DMS79 (cell line): ENCODE results near the gene EMC7.
"Not testable (repeated sequence)": the region's sequence is repeated elsewhere in the genome, so short reads cannot be mapped to it uniquely, and the experiment has no call there.

Experiments
- DNase-seq: peaks from one replicate; lab custom pipeline; 2025; lab: John Stamatoyannopoulos, UW

EMC7 gene

DNA sequence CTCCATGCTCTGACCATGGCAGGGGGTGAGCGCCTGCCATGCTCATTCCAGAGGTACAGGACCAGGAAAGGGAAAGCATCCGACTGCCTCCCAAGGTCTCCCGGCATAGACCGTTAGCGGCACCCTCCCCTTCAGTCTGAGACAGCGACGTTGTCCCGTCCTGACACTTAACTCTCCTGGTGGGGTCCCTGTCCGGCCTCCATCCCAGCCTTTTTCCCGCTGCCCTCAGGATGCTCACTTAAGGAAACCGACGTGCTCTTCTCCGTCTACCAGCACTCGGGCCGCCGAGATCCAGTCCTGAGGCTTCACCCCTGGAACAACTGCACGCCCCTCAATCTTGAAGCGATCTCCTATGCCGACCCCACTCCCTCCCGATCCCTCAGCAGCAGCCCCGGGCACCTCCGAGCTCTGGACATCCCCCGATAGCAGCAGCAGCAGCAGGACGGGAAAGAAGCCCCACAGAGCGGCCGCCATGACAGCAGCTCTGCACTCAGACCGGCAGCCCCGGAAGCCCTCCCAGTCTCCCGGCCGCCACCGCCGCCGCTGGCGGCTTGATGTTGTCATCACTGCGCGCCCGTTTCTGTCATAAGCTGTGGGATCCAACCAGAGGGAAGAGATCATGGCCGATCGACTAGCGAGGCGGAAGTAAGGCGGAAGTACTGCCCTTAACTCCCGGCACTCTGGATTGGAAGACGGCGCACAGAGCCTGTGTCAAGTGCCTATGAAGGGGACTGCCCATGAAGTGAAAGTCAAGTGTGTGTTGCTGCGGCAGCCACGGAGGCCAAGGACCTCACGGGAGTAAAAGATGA is at the start of gene EMC7, which contains the start of gene PGBD4:
EMC7 (minus strand) TSS at position 497 of the 809 bp plus-strand sequence; CDS start at position 474, 23 bp downstream.
PGBD4 (plus strand) TSS at position 718 of the 809 bp plus-strand sequence. CDS start 449 bp downstream, outside the sequence.
- peak; percentile 91 for DNase-seq

DNA sequence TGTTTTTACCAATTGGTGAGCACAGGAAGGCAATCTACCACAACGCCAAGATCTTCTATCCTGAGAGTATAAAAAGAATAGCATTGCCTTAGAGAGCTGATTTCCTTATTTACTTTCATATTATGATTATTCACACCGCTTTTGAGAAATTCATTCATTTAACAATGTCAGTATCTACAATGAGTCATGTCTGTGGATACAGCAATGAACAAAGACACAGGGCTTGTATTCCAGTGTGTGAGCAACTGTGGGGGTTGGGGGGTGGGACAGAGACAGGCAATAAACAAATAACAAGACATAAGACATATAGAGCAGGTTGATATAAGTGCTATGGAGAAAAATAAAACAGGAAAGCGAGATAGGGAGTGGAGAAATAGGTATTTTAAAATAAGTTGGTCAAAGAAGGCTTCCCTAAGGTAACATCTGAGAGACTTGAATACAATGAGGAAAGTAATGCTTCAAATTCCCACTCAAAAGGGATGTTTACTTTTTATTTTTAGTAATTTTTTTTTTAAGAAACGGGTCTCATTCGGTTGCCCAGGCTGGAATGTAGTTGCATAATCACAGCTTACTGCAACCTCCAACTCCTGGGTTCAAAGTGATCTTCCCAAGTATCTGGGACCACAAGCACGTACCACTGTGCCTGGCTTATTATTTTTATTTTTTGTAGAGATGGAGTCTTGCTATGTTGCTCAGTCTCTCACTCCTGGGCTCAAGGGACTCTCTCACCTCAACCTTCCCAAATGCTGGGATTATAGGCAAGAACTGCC is 45.9 kb upstream of the EMC7 start:
- DNase-seq = no peak

DNA sequence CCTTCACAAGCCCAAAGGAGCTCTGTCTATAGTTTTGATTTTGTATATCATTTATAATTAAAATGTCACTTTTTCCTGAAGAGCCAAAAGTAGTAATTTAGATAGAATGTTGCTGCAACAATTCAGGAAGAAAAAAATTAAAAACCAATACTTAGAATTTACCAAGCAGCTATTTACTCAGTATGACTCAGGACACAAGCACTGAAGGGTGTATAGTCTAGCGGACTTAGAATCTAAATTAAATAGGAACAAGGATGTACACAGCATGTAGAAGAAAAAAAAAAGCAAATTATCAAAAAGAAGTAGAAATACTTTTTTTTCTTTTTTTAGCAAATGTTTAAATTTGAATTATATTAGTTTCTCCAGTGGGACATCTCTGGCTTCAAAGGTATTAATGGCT is 31.8 kb upstream of the EMC7 start:
- DNase-seq = no peak

DNA sequence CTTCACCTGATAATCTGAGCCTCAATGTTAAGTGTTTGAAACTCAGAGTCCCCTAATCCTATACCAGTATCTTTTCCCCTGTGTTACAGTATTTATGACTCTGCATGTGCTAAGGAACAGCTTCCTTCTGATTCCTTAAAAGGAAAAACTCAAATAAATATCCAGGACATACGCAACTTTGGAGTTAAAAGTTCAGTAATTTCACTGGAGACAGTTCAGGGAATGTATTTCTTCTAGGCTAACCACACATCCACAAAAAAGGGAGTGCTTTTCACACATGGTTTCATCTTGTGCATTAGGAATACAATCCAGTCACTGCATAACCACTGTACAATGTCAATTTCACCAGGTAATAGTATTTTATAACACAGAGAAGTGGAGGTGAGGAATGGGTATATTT is 31.2 kb upstream of the EMC7 start:
- no peak for DNase-seq

DNA sequence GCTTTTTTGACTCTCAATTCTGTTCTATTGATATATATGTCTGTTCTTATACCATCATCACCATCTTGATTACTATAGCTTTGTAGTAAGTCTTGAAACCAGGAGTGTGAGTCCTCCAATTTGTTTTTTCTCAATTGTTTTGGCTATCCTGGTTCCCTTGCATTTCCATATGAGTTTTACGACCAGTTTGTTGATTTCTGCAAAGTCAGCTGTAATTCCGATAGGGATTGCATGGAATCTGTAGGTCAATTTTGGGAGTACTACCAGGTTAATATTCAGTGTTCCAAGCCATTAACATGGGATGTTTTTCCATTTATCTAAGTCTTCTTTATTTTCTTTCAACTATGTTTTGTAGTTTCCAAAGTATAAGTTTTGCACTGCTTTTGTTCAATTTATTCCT is 27.2 kb upstream of the EMC7 start:
- DNase-seq = no peak

DNA sequence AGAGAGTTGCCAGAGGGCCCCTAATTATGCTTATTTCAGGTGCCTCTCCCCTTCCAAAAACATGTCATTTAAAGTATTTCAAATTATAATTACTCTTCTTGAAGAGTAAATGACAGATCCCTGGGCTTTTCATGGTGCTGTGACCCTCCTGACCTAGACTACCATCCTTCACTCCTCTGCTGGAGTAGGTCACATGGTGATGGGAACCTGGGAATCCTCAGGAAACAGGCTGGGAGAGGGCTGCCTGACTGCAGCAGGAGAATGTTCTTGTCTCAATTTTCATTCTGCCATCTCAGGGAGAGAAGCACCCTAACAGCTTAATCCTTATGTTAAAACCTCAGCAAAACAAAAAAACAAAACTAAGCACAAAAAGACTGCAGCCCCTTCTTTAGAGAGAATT is 24.9 kb upstream of the EMC7 start:
- no peak for DNase-seq

DNA sequence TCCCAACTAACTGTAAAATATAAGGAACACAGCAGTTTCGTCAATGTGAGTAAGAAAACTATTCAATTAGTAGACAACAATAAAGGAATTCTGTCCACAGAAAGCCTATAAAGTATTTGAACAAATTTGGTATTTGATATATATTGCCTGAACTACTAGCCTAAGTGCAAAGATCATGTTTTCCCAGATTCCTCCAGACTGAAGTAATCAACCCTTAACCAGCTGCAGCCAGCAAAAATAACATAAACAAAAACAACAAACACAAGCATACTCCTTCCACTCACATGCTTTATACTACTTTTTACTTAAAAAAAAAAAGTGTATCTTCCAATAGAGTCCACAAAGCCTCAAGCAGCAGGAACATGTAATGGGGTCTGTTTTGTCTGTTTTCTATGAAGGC is 24.3 kb upstream of the EMC7 start:
- DNase-seq = no peak

DNA sequence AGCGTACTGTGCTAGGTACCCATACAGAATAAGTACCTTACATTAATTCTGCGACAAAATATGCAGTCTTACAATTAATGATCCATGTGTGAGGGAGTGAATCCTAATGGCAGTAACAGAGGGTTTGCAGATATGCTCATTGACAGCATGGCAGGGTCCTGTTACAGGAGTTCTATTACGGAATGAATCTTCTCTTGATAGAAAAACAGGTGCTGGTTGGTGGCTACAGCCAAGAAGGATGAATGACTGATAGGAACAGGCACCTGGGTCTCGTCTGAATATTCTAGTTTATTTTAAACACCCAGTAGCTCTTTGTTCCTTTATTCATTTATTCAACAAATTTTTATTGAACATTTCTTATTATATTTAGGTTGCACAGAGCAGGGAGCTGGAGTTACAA is 23.0 kb upstream of the EMC7 start:
- no peak for DNase-seq

DNA sequence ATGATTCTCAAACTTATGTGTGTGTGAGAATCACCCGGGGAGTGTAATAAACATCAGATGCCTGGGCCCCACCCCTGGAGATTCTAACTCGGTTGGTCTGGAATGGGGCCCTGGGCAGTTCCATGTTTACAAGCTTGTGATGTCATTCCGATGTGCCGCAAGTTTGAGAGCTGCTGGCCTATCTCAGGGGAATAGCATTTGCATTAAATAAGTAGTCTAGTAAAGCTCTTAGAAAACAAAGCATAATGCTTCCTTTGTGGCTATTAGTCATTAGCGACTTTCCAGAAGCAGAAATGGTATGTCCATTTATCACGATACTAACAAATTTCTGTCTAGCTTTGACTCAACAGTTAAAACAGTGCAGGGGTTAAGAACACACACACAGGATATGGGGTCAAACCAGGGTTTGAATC is 21.1 kb upstream of the EMC7 start:
- no peak for DNase-seq

DNA sequence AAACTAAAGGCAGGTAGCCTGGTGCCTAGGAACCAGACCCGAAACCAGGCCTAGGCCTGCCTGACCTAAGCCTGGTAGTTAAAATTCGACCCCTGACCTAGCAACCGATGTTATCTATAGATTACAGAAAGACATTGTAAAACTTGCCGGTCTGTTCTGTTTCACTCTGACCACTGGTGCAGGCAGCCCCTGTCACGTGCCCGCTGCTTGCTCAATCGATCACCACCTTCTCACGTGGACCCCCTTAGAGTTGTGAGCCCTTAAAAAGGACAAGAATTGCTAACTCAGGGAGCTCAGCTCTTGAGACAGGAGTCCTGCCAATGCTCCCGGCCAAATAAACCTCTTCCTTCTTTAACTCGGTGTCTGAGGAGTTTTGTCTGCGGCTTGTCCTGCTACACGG is 20.1 kb upstream of the EMC7 start:
- not testable (repeated sequence) for DNase-seq

DNA sequence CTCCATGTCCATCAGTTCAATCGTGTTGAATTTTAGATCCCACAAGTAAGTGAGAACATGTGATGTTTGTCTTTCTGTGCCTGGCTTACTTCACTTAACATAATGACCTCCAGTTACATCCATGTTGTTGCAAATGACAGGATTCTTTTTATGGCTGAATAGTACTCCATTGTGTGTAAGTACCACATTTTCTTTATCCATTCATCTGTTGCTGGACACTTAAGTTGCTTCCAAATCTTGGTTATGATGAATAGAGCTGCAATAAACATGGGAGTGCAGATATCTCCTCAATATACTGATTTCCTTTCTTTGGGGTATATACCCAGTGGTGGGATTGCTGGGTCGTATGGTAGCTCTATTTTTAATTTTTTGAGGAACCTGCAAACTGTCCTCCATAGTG is 18.8 kb upstream of the EMC7 start:
- DNase-seq = not testable (repeated sequence)

DNA sequence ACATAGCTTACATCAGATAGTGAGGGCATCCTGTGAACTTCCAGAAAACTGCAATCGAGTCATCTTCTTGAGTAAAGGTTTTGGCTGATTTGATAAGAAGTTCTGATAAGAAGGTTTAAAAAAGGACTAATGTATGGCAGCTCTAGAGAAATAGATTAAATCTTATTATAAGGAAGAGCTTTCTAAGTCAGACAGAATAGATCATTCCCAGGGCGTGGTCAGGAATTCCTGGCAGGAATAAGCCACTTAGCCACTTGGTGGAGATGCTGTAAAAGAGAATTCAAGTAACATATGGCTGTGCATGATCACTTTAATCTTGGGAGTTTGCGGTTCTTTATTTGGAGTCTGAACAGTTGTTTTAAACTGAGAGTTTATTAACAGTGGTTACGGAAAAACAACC is 17.6 kb upstream of the EMC7 start:
- DNase-seq = no peak

DNA sequence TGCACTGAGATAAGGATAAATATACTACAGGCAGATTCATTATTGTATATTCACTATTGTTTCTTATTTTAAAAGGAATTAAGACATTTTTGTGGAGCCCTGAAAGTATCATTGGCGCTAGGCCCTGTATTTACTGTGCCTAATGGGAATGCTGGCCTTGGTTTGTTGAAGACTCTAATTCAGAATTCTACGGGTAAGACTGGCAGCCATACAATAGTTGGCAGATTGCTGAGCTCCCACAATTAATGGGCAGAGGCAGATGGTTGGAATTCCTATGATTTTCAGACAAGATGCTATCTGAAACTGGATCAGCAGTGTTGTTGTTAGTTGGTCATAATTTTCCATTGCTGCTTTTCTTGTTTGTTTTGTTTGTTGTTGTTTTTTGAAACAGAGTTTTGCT is 15.0 kb upstream of the EMC7 start:
- no peak for DNase-seq

DNA sequence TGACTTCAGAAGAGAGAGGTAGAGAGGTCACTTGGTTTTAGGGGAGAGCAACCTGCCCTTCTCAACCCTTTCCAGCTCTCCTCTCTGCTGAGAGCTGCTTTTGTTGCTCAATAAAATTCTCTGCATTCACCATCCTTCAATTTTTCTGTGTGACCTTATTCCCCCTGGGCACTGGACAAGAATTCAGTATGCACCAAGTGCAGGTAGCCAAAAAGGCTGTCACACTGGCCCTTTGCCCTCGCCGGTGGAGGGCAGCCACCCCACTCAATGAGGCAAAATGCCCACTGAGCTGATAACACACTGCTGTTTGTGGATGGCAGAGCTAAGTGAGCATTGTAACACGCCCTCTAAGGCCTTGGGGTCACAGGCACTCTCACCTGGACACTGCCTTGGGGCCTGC is 13.1 kb upstream of the EMC7 start:
- DNase-seq = no peak

DNA sequence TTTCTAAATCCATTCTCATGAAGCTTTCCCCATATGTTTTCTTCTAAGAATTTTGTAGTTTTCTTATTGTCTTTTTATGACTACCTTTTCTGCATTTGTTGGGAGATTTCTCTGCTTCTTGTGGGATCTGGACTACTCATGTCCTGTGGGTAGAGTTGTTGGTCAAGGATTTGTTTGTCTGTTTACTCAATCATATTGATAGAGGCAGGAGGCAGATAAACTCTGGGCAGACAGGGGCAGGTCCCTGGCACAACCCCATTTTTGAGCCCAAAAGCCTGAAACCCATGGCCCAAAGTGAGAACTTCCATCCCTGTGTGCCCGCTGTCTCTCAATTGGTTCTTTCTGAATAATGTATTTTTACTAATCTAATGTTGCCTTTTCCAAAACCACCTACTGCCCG is 12.6 kb upstream of the EMC7 start:
- DNase-seq = no peak

DNA sequence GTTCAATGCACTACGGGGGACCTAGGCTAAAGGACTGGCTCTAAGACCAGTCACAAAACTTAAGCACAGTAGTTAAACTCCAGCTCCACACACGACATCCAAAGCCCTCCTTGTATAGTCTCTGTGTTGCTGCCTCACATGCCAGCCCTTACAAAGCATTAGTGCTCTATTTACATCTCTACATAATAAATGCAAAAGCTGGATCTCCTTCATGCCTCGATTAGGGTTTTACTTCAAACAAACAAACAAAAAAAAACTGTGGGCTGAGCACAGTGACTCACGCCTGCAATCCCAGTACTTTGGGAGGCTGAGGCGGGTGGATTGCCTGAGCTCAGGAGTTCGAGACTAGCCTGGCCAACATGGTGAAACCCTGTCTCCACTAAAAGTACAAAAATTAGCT is 9.8 kb upstream of the EMC7 start:
- no peak for DNase-seq

DNA sequence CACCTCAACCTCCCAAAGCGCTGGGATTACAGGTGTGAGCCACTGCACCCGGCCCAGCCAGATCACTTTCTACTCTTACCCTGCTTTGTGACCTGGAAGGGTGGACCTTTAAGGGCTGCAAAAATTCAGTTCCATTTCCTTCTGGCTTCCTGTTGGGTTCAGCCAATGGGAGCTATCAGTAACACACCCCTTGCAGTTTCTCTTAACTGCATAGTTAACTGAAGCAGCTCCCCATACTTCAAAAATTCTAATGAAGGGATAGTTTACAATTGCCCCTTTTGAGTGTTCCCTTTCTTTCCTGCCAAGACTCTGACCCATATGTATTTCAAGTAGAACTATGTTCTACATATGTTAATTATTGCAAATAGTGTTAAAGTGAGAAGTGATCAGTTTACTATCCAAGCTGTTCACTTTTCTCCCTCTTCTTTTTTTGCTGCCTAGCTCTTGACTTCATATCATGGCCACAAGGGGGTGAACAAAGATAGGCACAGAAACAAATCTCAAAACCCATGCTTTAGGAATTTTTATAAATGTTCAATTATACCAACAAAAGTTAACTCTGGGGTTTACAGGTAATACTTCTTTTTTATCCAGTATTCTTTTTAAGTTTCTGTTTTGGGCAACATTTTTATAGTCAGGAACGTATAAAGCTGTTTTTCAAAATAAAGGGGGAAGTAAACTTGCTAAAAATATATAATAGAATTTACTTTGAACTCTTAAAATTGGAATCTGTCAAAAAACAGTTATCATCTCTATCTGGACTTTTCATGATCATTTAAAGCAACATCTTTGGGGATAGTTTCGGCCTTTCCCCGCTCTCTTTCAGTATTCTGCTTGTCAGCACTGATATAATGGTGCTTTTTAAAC is 8.4 kb upstream of the EMC7 start:
- DNase-seq = no peak

DNA sequence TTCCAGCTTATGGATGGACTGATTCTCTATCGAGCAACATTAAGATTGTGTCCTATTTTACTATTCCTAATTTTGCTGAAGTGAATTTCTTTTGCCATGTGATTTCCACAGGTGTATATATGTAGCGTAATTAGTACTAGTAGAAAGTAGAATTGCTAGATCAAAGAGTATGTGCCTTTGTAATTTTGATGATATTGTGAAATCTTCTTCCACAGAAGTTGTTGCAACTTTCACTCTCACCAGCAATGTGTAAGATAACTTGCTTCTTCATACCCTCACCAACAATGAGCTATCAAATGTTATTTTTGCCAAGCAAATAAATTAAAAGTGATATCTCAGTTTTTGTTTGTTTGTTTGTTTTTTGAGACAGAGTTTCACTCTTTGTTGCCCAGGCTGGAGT is 5.7 kb upstream of the EMC7 start:
- DNase-seq = no peak

DNA sequence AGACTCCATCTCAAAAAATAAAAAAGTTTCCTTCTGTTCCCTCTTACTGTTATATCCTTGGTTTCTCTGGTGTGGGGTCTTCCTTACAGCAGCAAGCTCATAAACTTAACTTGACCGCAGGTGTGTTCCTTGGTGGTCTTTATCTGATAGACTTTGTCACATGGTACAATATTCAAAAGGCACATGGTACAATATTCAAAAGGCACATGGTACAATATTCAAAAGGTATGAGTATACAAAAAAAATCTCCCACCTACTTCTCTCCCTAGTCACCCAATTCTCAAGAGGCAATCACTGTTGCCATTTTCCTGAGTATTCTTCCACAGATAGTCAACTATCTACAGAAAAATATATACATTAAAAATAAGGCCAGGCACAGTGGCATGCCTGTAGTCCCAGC is 4.8 kb upstream of the EMC7 start:
- no peak for DNase-seq

DNA sequence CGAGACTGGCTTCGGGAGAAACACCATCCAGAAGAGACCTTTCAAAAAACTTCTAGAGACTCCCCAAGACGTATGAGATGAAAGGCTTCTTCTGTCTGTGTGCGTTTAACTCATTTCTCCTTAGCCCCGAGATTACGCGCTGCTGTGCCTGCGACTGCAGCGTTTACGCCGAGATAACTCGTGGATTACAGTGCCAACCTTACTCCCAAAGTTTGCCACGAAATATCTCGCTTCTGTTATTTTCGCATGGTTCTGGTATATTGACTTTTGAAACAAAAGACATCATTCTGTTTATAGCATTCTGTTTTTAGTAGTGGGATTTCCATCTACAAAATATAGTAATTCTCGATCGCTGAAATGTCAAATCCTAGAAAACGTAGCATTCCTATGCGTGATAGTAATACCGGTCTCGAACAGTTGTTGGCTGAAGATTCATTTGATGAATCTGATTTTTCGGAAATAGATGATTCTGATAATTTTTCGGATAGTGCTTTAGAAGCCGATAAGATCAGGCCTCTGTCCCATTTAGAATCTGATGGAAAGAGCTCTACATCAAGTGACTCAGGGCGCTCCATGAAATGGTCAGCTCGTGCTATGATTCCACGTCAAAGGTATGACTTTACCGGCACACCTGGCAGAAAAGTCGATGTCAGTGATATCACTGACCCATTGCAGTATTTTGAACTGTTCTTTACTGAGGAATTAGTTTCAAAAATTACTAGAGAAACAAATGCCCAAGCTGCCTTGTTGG is 688 bp upstream of the EMC7 start:
- DNase-seq = no peak

DNA sequence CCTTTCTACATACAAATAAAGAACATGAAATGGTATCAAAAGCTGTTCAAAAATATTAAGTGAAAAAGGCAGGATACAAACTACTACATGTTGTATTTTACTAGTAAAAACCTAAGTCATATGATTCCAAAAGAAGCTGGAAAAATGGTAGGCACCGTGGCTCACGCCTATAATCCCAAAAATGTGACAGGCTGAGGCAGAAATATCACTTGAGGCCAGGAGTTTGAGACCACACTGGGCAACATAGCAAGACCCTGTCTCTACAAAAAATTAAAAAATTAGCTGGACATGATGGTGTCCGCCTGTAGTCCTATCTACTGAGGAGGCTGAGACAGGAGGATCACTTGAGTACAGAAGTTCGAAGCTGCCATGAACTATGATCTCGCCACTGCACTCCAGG is 1.7 kb downstream of the EMC7 start:
- no peak for DNase-seq

DNA sequence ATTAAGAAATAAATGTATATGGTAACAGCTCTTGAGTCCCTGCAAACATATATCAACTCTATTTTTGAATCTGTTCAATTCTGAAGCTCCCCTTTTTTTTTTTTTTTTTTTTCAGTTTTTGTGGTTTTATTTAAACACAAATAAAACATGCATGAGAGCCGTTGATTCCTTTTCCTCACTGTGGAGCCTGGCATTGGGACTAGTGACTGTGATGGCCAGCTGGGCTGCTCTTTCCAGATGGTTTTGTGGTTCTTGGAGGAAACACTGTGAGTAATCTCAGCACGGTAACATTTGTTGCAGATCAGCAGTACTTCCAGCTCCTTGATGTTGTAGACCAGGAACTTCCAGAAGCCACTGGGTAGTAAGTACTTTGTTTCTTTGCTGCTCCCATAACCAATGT is 15.9 kb downstream of the EMC7 start:
- no peak for DNase-seq
